Stomach (tissue), 4 donors: Measurements from ENCODE around the gene DPYD.

Source experiments
- CTCF ChIP-seq, 7 experiments: fragments of 450-650 bp in 4 of 7; fragments of 200-600 bp in 3 of 7; sonication (generic) in 3 of 7; IDR thresholded peaks; one replicate each; pipeline ENCODE4 v1.5.1; 2016 to 2019; ENCODE audit warnings: antibody characterized with exemption in 7 of 7, control low read depth in 2 of 7, mild to moderate bottlenecking in 1 of 7
- EP300 ChIP-seq: sonication (generic); formaldehyde crosslinking; IDR thresholded peaks from one replicate; pipeline ENCODE4 v1.6.1; 2017; ENCODE audit warnings: antibody characterized with exemption
- POLR2A ChIP-seq, 4 donors: fragments of 450-650 bp; IDR thresholded peaks; one replicate each; pipeline ENCODE4 v1.6.1; 2016; ENCODE audit warnings: antibody characterized with exemption in 4 of 4, control low read depth in 2 of 4, mild to moderate bottlenecking in 1 of 4, moderate library complexity in 1 of 4

GRCh38 chr1:97791251-97791650, 129.6 kb downstream of the DPYD start:
- TF ChIP-seq CTCF (IDR thresholded peaks at IDR 0.05) = no peak
- no peak for TF ChIP-seq EP300
- TF ChIP-seq POLR2A (IDR thresholded peaks at IDR 0.05) = no peak
